ENCODE measurements around the gene FAM81A.
A peak's percentile ranks its signal among the peaks of the same experiment; 100 is the strongest.

FAM81A gene

DNA sequence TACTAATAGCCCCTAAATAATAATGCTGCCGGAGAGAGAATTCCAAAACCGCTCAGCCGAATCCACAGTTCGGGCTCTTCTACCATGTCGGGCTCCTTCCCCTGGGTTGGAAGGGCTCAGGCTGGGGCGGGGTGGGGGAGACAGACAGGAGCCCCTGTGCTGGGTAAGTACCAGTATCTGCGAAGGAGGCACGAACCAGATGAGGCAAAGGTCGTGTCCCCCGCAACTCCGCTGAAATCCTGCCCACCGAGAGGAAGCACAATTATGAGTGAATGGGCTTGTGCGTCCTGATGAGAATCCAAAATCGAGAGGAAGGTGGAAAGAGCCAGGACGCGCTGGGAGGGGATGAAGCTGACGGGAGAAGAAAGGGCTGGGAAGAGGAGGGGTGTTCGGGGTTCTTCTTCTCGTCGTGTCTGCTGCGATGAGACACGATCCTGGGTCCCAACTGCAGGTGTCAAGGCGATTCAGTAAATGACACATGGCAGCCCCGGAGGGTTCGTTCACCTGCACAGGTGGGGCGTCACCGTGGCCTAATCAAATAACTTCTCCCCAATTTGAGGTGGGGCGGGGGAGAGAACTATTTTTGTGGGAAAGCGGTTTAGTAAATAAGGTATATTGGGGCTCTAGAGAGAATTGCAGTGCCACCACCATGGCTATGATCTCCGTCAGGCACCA lies 707 bp upstream of the FAM81A start:
- CTCF ChIA-PET = no interaction called here
- DNase-seq (ENCODE audit: low read depth, low spot score) = no peak
- TF ChIP-seq, protein P1, sequence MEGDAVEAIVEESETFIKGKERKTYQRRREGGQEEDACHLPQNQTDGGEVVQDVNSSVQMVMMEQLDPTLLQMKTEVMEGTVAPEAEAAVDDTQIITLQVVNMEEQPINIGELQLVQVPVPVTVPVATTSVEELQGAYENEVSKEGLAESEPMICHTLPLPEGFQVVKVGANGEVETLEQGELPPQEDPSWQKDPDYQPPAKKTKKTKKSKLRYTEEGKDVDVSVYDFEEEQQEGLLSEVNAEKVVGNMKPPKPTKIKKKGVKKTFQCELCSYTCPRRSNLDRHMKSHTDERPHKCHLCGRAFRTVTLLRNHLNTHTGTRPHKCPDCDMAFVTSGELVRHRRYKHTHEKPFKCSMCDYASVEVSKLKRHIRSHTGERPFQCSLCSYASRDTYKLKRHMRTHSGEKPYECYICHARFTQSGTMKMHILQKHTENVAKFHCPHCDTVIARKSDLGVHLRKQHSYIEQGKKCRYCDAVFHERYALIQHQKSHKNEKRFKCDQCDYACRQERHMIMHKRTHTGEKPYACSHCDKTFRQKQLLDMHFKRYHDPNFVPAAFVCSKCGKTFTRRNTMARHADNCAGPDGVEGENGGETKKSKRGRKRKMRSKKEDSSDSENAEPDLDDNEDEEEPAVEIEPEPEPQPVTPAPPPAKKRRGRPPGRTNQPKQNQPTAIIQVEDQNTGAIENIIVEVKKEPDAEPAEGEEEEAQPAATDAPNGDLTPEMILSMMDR (IDR thresholded peaks at IDR 0.05; ENCODE audit: insufficient read depth, low read length, missing control alignments) = no peak
- peak overlapping the region; percentile 57 for H3K4me3 ChIP-seq (ENCODE audit: low read depth, low read length)
- POLR2A ChIA-PET = no interaction called here

DNA sequence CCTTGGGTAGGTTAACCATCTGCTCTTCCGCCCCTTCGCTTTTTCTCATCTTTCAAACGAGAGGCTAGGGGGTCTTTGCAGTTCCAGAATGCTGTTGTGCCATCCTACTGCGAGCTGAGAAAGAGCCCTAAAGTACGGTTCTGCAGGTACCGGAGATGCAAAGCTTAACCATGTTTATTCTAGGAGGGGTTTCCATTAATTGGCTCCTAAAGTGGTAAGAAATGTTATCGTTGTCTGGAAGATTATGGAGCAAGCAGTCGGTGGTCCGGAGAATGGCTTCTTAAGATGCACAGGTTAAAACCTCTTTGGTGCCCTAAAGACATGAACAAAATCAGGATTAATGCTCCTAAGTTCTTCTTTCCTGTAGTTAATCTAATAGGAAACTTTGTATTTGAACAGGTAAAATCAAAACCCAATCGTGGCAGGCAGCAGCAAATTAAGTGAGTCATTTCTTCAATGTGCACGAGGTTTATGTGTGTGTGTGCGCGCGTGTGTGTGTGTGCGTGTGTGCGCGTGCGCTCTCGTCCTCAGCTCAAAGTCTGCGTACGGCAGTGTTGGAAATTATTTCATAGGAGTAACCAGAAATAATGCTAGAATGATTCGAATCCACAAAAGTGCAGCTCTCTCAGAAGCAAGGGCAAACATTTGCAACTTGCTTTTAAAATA lies 772 bp downstream of the FAM81A start:
- no peak for DNase-seq (ENCODE audit: low read depth, low spot score)
- H3K4me3 ChIP-seq (ENCODE audit: low read depth, low read length) = peak overlapping the region; percentile 51
- ChIA-PET CTCF (interaction anchor here (1.1 to 1.4 kb wide), 2 partner anchors 10 to 191 kb away, joined by 3 to 4 read pairs; no protein-coding TSS in a partner anchor), POLR2A (no interaction called here)
- TF ChIP-seq, protein P1 (IDR thresholded peaks at IDR 0.05; ENCODE audit: insufficient read depth, low read length, missing control alignments) = no peak

DNA sequence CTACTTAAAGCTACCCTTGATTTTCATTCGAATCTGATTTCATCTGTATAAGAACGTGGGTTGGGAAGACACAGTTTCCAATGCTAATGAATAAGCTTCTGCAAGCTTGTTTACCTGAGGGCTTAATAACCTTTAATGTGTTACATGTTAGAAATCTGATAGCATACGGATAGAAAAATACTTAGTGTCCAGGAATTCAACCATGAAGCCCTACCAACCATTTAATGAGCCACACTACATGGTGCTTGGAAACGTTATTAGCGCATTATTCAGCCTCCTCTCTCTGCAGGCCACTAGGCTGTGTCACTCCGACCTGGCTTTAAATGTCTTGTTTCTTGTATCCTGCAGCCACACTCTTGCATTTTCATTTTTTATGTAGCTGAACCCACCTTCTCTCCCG lies 1.6 kb downstream of the FAM81A start:
- TF ChIP-seq, protein P1 (IDR thresholded peaks at IDR 0.05; ENCODE audit: insufficient read depth, low read length, missing control alignments) = no peak
- DNase-seq (ENCODE audit: low read depth, low spot score) = no peak
- ChIA-PET POLR2A (no interaction called here), CTCF (interaction anchor here (1.2 to 1.4 kb wide), 2 partner anchors 9 to 192 kb away, joined by 4 read pairs; no protein-coding TSS in a partner anchor)
- H3K4me3 ChIP-seq (ENCODE audit: low read depth, low read length) = no peak overlapping the region

DNA sequence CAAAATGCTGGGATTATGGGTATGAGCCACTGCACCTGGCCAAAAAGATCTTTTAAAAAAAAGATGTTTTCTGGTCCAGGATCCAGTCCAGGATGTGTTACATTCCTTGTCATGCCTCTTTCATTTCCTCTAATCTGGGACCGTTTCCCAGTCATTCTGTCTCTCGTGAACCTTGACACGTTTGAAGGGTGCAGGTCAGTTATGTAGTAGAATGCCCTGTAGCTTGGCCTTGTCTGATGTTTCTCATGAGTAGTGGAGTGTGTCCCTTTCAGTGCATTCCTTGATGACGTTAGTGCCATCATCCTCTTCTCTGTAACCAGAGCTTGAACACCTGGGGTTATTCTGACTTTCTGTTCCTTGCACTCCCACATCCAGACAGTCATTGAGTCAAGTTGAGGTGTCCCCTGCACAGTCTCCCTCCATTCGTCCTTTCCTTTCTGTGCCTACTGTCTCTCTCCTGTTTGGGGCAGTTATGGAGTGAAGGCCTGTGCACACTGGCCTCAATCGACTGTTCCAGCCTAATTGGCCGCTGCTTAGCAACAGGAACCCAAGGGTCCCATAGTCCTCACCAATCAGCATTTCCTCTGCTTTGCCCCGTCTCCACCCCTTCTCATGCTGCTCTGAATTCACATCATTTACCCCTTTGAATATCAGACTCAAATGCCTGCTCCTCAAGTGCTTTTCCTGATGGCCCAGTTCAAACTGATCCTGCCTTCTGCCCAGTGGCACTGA lies 5.5 kb downstream of the FAM81A start:
- no peak overlapping the region for H3K4me3 ChIP-seq (ENCODE audit: low read depth, low read length)
- TF ChIP-seq, protein P1 (IDR thresholded peaks at IDR 0.05; ENCODE audit: insufficient read depth, low read length, missing control alignments) = no peak
- ChIA-PET POLR2A (no interaction called here), CTCF (no interaction called here)
- DNase-seq (ENCODE audit: low read depth, low spot score) = no peak

DNA sequence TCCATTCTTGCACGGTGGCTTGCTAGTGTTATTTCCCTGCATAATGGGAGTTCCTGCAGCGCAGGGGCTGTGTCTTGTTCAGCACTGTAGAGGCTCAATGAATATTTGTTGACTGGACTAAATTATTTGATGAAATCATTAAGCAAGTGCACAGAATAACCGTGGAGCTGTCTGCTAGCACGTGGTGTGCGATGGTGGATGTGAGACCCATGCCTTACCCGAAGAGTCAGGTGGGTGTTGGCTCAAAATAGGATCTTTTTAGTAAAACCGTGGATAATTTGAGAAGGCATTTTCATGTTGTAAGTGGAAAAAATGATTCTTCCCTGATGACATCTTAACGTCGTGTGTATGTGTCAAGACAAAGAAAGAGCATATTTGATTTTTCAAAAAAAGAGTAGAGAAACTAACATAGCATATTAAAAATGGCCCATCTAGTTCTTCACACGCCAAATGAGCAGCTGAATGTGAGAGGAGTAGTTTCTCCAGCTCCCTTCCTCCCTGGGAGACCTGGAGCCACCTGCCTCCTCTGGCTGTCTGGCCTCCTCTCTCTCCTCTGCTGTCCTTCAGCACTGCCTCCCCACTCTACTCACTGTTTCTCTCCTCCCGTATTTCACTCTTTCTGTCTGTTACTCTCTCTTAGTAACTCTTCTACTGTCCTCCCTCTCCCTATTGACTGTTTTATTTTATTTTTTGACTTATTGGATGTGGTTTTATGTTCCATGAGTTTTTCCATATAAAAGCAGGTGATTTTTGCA lies 6.3 kb downstream of the FAM81A start:
- POLR2A ChIA-PET = no interaction called here
- TF ChIP-seq, protein P1 (IDR thresholded peaks at IDR 0.05; ENCODE audit: insufficient read depth, low read length, missing control alignments) = no peak
- CTCF ChIA-PET = no interaction called here
- DNase-seq (ENCODE audit: low read depth, low spot score) = no peak
- H3K4me3 ChIP-seq (ENCODE audit: low read depth, low read length) = no peak overlapping the region

Data from AG04449 (cell line).